Esophagus (tissue), 2 donors: ENCODE measurements around the gene IMP3. TPM values are rescaled to one million over a fixed set of nuclear protein-coding genes. Genes with fewer than 3 reads are reported as not detected.

Experiments used
- H3K27ac ChIP-seq, 2 donors: one replicate each; pipeline ENCODE4 v1.5.1; 2013; ENCODE audit warnings: low read depth in 2 of 2, mild to moderate bottlenecking in 2 of 2, inconsistent platforms in 1 of 2, low read length in 1 of 2, moderate library complexity in 1 of 2
- H3K27me3 ChIP-seq, 2 donors: one replicate each; pipeline ENCODE4 v1.6.1; 2013; ENCODE audit warnings: low read length in 2 of 2, control low read depth in 1 of 2, mild to moderate bottlenecking in 1 of 2; ENCODE audit not compliant: insufficient read depth in 2 of 2, control insufficient read depth in 1 of 2
- H3K36me3 ChIP-seq, 2 donors: one replicate each; pipeline ENCODE4 v1.6.1; 2013; ENCODE audit warnings: low read length in 1 of 2; ENCODE audit not compliant: control insufficient read depth in 2 of 2, insufficient read depth in 2 of 2
- H3K4me1 ChIP-seq, 2 donors: one replicate each; pipeline ENCODE4 v1.6.1; 2013; ENCODE audit warnings: low read length in 1 of 2; ENCODE audit not compliant: control insufficient read depth in 2 of 2, insufficient read depth in 2 of 2
- H3K4me3 ChIP-seq, 2 donors: one replicate each; pipeline ENCODE4 v1.5.1; 2013; ENCODE audit warnings: low read length in 2 of 2, mild to moderate bottlenecking in 2 of 2, low read depth in 1 of 2, moderate library complexity in 1 of 2
- H3K9me3 ChIP-seq, 2 donors: one replicate each; pipeline ENCODE4 v1.6.1; 2013; ENCODE audit warnings: mild to moderate bottlenecking in 2 of 2, low read depth in 1 of 2, low read length in 1 of 2, moderate library complexity in 1 of 2; ENCODE audit not compliant: control insufficient read depth in 2 of 2, insufficient read depth in 1 of 2
- WGBS, 2 donors: extraction: QIAGEN DNeasy Blood & Tissue Kit; methylation state at CpG; one replicate each; pipeline ENCODE4 v1.1.7; 2013; 5-methylcytosine and 5-hydroxymethylcytosine counted together
- polyA plus RNA-seq, 2 donors: library from polyadenylated mRNA; stranded (reverse); fragments of 200-250 nt; gene quantifications; one replicate each; pipeline ENCODE4 v1.2.3, GENCODE V29; 2013
- donor health status: healthy with polysubstance abuse.
- donor health status: Bipolar disorder and iron deficiency.

The IMP3 gene
- polyA plus RNA-seq, 2 donors: 59.4 to 91.1 TPM

DNA sequence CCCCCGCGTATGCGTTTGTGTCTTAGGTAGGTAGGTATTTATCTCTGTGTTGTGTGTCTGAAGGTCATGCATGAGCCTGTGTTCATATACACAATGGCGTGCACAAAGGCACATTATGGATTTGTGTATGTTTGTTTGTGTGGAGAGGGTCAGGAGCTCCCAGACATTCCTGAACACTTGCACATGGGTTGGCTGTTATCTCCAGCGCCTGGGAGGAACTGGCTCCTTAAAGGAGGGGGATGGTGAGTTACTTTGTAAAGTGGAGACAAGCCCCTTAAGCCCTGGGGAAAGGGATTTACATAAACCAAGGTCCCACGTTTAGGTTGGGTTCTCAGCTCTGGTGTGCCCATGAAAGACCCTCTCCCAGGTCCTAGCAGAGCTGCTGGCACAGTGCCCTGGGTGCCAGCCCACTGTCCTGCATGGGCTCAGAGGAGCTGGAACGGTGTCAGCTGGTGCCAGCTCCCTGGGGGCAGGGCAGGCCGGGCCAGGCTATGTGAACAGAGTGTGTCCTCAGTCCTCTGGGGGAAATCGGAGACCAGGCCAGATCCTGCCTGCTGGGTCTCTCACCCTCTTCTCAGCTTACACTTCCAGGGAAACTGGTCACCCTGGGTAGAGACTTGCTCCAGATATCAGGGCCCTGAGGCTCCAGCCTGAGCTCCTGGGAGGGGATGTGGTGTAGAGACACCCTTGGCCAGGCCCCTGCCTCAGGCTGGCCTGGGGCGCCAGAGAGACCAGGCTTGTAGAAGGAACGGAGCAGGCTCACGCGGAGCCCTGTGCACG is 32.8 kb upstream of the IMP3 start:
- WGBS, 2 donors: 44 to 51% methylated on average over 14 of the region's 14 CpGs
- Histone ChIP-seq H3K4me1 (peaks cover 0 to 22% of the 10 kb centered on the region in 2 donors), H3K4me3 (no peak overlapping the region), H3K36me3 (peaks cover 0 to 5% of the 10 kb centered on the region in 2 donors), H3K27me3 (no peaks in the 10 kb centered on the region), H3K9me3 (no peaks in the 10 kb centered on the region), H3K27ac (peak overlapping the region; percentile 45 to 48)

DNA sequence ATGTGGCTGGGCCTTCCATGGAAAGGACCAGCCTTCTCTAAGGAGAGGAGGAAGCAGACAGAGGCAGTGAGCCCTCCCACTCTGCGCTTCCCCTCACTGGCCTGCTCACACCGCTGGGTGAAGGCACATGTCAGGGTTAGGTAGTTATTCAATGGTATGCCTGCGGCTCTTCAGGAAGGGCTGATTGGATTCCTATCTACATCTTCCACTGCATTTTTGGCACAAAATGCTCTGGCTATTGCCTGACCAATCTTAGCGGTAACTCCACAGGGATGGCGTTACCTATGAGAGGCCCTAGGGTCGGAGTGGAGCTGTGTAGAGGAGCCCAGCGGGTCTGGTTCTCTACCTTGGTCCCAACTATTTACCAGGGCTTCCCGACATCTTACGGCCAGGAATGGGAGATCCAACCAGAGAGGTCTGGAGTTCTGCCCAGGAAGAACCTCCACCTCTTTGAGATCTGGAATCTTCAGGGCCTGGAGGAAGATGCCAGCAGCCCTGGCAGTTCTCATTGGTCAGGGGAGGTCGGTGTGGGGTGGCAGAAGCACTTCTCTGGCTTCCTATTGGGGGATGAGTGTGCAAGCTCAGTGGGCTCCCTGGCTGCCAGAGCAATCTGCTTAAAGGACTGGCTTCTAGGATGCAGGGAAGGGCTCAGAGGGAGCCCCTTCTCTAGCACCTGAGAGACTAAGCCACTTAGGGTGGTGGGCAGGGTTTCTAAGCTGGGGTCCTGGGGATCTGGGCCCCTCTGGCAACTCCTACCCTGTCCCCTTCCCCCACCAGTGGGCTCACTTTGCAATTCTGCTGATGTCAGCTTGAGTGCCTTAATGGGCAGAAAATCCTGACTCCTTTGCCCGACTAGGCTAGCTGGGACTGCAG is 31.9 kb upstream of the IMP3 start:
- 75 to 79% methylated on average over 11 of the region's 11 CpGs for WGBS, 2 donors
- H3K27ac ChIP-seq: peak overlapping the region in 1 of 2 donors; percentile 2
- no peaks in the 10 kb centered on the region for H3K9me3 ChIP-seq
- H3K27me3 ChIP-seq: no peaks in the 10 kb centered on the region
- H3K36me3 ChIP-seq: peaks cover 0 to 5% of the 10 kb centered on the region in 2 donors
- peaks cover 0 to 30% of the 10 kb centered on the region in 2 donors for H3K4me1 ChIP-seq
- no peak overlapping the region for H3K4me3 ChIP-seq

DNA sequence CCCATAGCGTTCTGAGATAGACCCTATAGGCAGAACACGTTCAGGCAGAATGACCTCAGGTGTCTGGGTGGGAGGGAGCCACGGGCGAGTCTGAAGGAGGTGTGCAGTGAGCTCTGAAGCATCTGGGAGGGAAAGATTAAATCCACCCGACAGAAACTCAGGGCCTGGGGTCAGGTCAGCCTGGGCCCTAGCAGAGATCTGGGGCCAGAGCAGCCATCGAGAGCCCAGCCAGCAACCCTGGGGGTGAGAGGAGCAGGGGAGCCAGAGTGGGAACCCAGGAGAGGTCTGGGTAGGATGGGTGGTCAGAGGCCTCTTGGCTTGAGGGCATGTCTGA is 29.8 kb upstream of the IMP3 start:
- no peak overlapping the region for H3K4me3 ChIP-seq
- H3K9me3 ChIP-seq: no peaks in the 10 kb centered on the region
- WGBS, 2 donors: 67 to 70% methylated on average over 6 of the region's 6 CpGs
- no peaks in the 10 kb centered on the region for H3K27me3 ChIP-seq
- H3K27ac ChIP-seq: peak overlapping the region in 1 of 2 donors; percentile 93
- H3K4me1 ChIP-seq: peaks cover 0 to 31% of the 10 kb centered on the region in 2 donors
- no peaks in the 10 kb centered on the region for H3K36me3 ChIP-seq

DNA sequence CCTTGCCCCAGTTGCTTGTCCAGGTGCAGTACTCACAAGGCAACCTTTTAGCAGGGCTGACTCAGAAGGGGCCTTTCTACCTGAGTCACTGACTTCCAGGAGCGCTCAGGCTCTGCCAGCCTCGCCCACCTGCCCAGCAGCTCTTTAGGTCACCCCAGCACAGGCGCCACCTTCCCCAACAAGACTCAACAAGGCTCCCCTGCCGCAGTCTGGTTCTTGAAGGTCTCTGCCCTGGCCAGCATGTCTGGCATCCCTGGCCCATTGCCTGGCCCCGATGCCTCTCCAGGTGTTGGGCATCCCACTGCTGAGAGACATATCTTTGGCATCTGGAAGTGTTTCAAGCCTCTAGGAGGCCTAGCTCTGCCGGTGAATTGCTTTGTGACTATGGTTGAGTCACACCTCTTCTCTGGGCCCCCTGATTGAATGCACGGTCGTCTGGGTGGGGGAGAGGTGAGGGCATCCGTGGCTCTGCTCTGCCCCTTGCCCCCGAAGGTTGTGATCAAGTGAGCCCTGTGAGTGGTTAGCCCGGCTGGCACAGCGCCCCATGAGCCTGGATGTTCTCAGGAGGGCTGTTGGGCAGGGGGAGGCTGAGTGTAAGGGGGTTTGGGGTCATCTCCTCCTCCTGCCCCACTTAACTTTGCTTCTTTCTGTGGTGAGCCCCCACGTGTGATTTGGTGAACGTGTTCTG is 29.3 kb upstream of the IMP3 start:
- H3K27me3 ChIP-seq: no peaks in the 10 kb centered on the region
- H3K36me3 ChIP-seq: no peaks in the 10 kb centered on the region
- H3K9me3 ChIP-seq: no peaks in the 10 kb centered on the region
- WGBS, 2 donors: 49 to 60% methylated on average over 14 of the region's 14 CpGs
- H3K4me1 ChIP-seq: peaks cover 0 to 36% of the 10 kb centered on the region in 2 donors
- peak overlapping the region; percentile 85 to 93 for H3K27ac ChIP-seq
- H3K4me3 ChIP-seq: no peak overlapping the region

DNA sequence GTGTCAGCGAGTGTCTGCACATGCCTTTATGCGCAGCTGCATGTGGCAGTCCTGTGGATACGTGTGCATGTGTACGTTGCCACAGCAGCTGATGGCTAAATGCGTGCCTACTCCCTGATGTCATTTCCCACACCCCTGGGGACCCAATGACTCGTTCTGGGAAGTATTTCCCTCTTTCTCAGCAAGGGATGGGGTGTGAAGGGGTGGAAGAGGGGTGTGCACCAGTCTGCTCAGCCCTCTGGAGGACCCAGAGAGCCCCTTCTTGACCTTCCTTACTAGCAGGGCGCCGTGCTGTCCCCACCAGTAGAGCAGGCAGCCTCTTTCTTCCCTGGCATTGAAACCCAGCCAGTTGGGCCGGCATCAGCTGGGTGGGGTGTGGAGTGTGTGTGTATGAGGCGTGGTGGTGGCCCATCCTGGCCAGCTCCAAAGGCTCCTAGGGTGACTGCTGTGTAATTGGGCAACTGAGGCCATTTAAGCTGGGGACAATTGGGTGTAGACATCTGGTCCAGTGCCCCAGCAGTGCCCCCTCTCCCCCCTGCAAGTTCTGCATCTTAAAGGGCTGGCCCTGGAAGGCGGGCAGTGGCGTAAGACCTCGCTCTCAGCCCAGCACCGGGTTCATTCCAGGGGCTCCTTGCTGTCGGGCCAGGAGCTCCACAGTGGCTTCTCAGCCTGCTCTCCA is 26.9 kb upstream of the IMP3 start:
- peaks cover 0 to 3% of the 10 kb centered on the region in 2 donors for H3K36me3 ChIP-seq
- peaks cover 0 to 38% of the 10 kb centered on the region in 2 donors for H3K4me1 ChIP-seq
- WGBS, 2 donors: 41 to 51% methylated on average over 15 of the region's 15 CpGs
- peak overlapping the region; percentile 86 to 98 for H3K27ac ChIP-seq
- no peak overlapping the region for H3K4me3 ChIP-seq
- no peaks in the 10 kb centered on the region for H3K27me3 ChIP-seq
- no peaks in the 10 kb centered on the region for H3K9me3 ChIP-seq

DNA sequence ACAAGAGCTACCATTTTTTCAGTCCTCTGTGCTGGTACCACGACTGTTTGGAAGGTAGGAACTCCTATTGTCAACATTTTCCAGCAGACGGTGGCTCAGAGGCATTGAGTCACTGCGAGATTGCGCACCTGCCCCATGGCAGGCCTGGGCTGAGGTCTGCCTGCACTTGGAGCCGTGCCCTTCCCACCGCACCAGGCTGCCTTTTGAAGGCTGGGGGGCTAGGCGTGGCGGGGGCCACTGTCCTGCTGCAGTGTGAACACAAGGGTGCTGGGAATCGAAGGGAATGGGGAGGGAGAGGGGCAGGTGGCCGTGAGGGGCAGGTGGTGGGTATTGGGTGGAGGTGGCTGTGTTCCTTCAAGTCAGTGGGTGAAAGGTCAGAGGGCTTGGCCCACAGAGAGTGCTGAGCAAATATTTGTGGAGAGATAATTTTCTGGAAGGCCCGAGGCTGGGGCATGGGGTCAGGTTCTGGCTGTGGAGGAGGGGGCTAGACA is 24.0 kb upstream of the IMP3 start:
- no peaks in the 10 kb centered on the region for H3K9me3 ChIP-seq
- H3K4me3 ChIP-seq: no peak overlapping the region
- no peaks in the 10 kb centered on the region for H3K27me3 ChIP-seq
- H3K4me1 ChIP-seq: peaks cover 0 to 48% of the 10 kb centered on the region in 2 donors
- H3K27ac ChIP-seq: peak overlapping the region; percentile 84 to 86
- peaks cover 2 to 7% of the 10 kb centered on the region in 2 donors for H3K36me3 ChIP-seq
- WGBS, 2 donors: 42 to 46% methylated on average over 11 of the region's 11 CpGs

DNA sequence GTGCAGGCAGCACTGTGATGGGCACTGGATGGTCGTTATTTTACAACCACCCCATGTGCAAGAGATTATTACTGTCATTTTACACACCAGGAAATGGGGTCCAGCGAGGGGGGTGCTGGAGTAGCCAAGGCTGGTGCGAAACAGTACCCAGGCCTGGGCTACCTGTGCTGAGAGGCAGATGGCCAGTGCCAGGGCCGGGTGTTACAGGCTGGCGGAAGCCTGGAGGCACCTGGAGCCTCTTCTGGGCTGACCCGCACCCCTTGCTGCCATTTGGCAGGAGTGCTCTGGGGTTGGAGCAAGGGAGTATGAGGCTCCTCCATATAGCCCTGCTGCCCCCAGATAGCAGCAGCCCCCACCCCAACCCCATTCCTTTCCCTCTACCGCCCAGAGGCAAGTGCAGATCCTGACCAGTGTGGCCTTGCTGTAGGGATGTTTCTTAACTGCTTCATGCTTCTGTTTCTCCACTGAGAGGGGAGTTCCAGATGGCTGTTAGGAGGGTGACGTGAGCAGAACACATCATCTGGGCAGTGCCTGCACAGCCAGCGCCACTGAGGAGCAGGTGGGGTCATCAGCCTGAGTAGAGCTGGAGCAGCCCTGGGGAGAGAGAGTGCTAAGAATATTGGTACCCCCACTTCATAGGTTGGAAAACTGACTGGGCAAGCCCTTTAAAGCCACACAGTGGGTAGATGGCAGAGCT is 22.9 kb upstream of the IMP3 start:
- 86 to 88% methylated on average over 9 of the region's 9 CpGs for WGBS, 2 donors
- Histone ChIP-seq H3K27me3 (no peaks in the 10 kb centered on the region), H3K4me1 (peaks cover 0 to 52% of the 10 kb centered on the region in 2 donors), H3K4me3 (no peak overlapping the region), H3K27ac (peak overlapping the region; percentile 84 to 86), H3K9me3 (no peaks in the 10 kb centered on the region), H3K36me3 (peaks cover 2 to 10% of the 10 kb centered on the region in 2 donors)

DNA sequence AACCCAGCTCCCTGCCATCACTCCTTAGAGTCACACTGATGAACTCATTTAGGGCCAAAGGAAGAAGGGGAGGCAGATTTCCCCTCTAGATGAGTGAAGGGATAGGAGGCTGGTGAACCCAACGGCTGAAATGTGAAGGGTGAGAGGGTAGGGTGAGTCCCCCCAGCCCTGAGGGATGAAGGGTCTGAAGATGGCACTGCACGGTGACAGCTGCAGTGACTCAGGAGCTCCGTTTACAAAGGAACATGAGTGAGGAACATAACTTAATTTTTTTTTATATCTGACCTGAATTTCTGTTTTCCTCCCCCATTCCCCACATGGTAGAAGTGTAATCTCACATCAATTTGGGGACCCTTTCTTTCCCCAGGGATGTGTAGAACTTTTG is 21.7 kb upstream of the IMP3 start:
- H3K27me3 ChIP-seq: no peaks in the 10 kb centered on the region
- no peaks in the 10 kb centered on the region for H3K9me3 ChIP-seq
- no peak overlapping the region for H3K4me3 ChIP-seq
- peaks cover 3 to 43% of the 10 kb centered on the region in 2 donors for H3K4me1 ChIP-seq
- H3K27ac ChIP-seq: peak overlapping the region; percentile 95 to 98
- peaks cover 10 to 22% of the 10 kb centered on the region in 2 donors for H3K36me3 ChIP-seq
- 59 to 60% methylated on average over 3 of the region's 3 CpGs for WGBS, 2 donors
